Kidney (tissue), 14 donors: ENCODE data around the gene DFFB. TPM values are rescaled to one million over a fixed set of nuclear protein-coding genes. Genes with fewer than 3 reads are reported as not detected.

Experiments
- DNase-seq, 5 donors: peaks; one replicate each; pipeline ENCODE4 v3.0.0-alpha.2; 2013 to 2020
- FAIRE-seq: peaks from 2 replicates; lab custom pipeline; 2012; peaks lifted over from hg19 to GRCh38; lab: Jason Lieb, UNC
- H3K27ac ChIP-seq, 2 donors: one replicate each; pipeline ENCODE4 v1.7.0; 2013; ENCODE audit warnings: low read depth in 2 of 2, low read length in 2 of 2, inconsistent platforms in 1 of 2
- H3K27me3 ChIP-seq: one replicate; pipeline ENCODE4 v1.7.1; 2013; ENCODE audit warnings: low read length, inconsistent platforms; ENCODE audit not compliant: control insufficient read depth, insufficient read depth
- H3K36me3 ChIP-seq, 3 donors: one replicate each; pipeline versions ENCODE4 v1.7.0 to v1.7.1; 2013; ENCODE audit warnings: low read length in 3 of 3, control low read depth in 1 of 3, inconsistent platforms in 1 of 3; ENCODE audit not compliant: insufficient read depth in 3 of 3, control insufficient read depth in 2 of 3
- H3K4me1 ChIP-seq, 3 donors: one replicate each; pipeline versions ENCODE4 v1.7.0 to v1.7.1; 2013; ENCODE audit warnings: low read length in 3 of 3, inconsistent platforms in 1 of 3, low read depth in 1 of 3; ENCODE audit not compliant: control insufficient read depth in 2 of 3, insufficient read depth in 2 of 3
- H3K4me3 ChIP-seq, 3 donors: one replicate each; pipeline versions ENCODE4 v1.7.0 to v1.8.1; 2013; ENCODE audit warnings: low read length in 3 of 3, control low read depth in 1 of 3, inconsistent platforms in 1 of 3
- H3K9ac ChIP-seq, 3 donors: one replicate each; pipeline versions ENCODE4 v1.7.0 to v1.7.1; 2013; ENCODE audit warnings: low read length in 3 of 3, control low read depth in 1 of 3, inconsistent platforms in 1 of 3
- H3K9me3 ChIP-seq, 3 donors: one replicate each; pipeline versions ENCODE4 v1.7.0 to v1.7.1; 2013; ENCODE audit warnings: low read length in 3 of 3, control low read depth in 1 of 3, inconsistent platforms in 1 of 3; ENCODE audit not compliant: control insufficient read depth in 2 of 3, insufficient read depth in 1 of 3
- CTCF ChIP-seq: IDR thresholded peaks from 3 replicates; pipeline ENCODE4 v1.5.1; 2012; ENCODE audit warnings: mild to moderate bottlenecking, moderate library complexity, borderline replicate concordance; ENCODE audit not compliant: insufficient read depth; ENCODE audit errors: extremely low read depth
- intact Hi-C: fragments of 100-400 bp; cut with DNase I; formaldehyde crosslinking; loops from one replicate; pipeline ENCODE4 v1.11.1; 2022
- polyA plus RNA-seq: library from polyadenylated mRNA; stranded (reverse); fragments of 350-450 nt; fragmentation: Illumina TruSeq; extraction: RNeasy Lipid Tissue Mini Kit (QIAGEN cat#74804); gene quantifications from one replicate; pipeline ENCODE4 v1.2.3, GENCODE V29; 2014; ENCODE audit warnings: low read depth, low replicate concordance; ENCODE audit not compliant: insufficient read depth
- total RNA-seq: library from RNA; stranded (reverse); fragmentation: NEBNext Ultra II Directional; extraction: Animal tissue kit (Norgen Biotek cat#: 25700); gene quantifications from one replicate; pipeline ENCODE4 v1.2.1, GENCODE V29; 2021
- donor health status: control.
- donor health status: control.
- donor health status: control.
- donor health status: control.
- donor health status: control.
- donor health status: DM: yes; HTN: yes; CAD: no.
- donor health status: Normal renal cell carcinoma (clear cell type).

Gene DFFB
- total and polyA plus RNA-seq, 2 donors from 2014 or later = 5.6 to 8.2 TPM

GRCh38 chr1:3926956-3927355, 69.7 kb downstream of the DFFB start:
- peaks cover 0 to 6% (median 0%) of the 10 kb centered on the region in 3 donors for H3K9me3 ChIP-seq
- FAIRE-seq = no peak
- TF ChIP-seq CTCF = no peak
- no peaks in the 10 kb centered on the region for H3K27me3 ChIP-seq
- no peak for DNase-seq
- no peak overlapping the region for H3K4me3 ChIP-seq
- no peak overlapping the region for H3K27ac ChIP-seq
- intact Hi-C loops = no loop called here
- H3K36me3 ChIP-seq = no peaks in the 10 kb centered on the region
- no peak overlapping the region for H3K9ac ChIP-seq
- H3K4me1 ChIP-seq = no peaks in the 10 kb centered on the region

GRCh38 chr1:3928586-3928985, 71.3 kb downstream of the DFFB start:
- intact Hi-C loops = no loop called here
- no peaks in the 10 kb centered on the region for H3K27me3 ChIP-seq
- no peak for FAIRE-seq

GRCh38 chr1:3929126-3929525, 71.8 kb downstream of the DFFB start:
- intact Hi-C loops = no loop called here
- DNase-seq (no peak), FAIRE-seq (no peak)
- no peak overlapping the region for H3K27ac ChIP-seq
- H3K4me1 ChIP-seq = no peaks in the 10 kb centered on the region
- H3K36me3 ChIP-seq = no peaks in the 10 kb centered on the region
- H3K9me3 ChIP-seq = peaks cover 0 to 6% (median 0%) of the 10 kb centered on the region in 3 donors
- H3K4me3 ChIP-seq = no peak overlapping the region
- no peak for TF ChIP-seq CTCF
- no peak overlapping the region for H3K9ac ChIP-seq
- no peaks in the 10 kb centered on the region for H3K27me3 ChIP-seq

More at GRCh38 chr1:3928586-3928985, 71.3 kb downstream of the DFFB start:
- Histone ChIP-seq H3K36me3 (no peaks in the 10 kb centered on the region), H3K9ac (no peak overlapping the region), H3K4me1 (no peaks in the 10 kb centered on the region), H3K4me3 (no peak overlapping the region), H3K9me3 (peaks cover 0 to 6% (median 0%) of the 10 kb centered on the region in 3 donors), H3K27ac (no peak overlapping the region)
- peak in 1 of 5 donors; percentile 50 for DNase-seq
- TF ChIP-seq CTCF = no peak
